Thymus (tissue), 11 donors: ENCODE data around the gene SHISAL1. TPM values are rescaled to one million over a fixed set of nuclear protein-coding genes. Genes with fewer than 3 reads are reported as not detected.

Source experiments
- DNase-seq, 9 donors: peaks; one replicate each; pipeline ENCODE4 v3.0.0-alpha.2; 2013; ENCODE audit warnings: low spot score in 9 of 9, low read depth in 6 of 9, missing footprints in 1 of 9
- H3K27ac ChIP-seq, 2 donors: one replicate each; pipeline ENCODE4 v1.5.1; 2013; ENCODE audit warnings: control low read depth in 1 of 2, low read depth in 1 of 2, low read length in 1 of 2, mild to moderate bottlenecking in 1 of 2, moderate library complexity in 1 of 2
- H3K27me3 ChIP-seq, 2 donors: one replicate each; pipeline ENCODE4 v1.5.1; 2013; ENCODE audit warnings: low read length in 1 of 2; ENCODE audit not compliant: control insufficient read depth in 2 of 2, insufficient read depth in 1 of 2
- H3K36me3 ChIP-seq, 2 donors: one replicate each; pipeline ENCODE4 v1.5.1; 2013; ENCODE audit warnings: low read length in 1 of 2, mild to moderate bottlenecking in 1 of 2, moderate library complexity in 1 of 2; ENCODE audit not compliant: control insufficient read depth in 2 of 2, insufficient read depth in 2 of 2
- H3K4me1 ChIP-seq, 2 donors: one replicate each; pipeline ENCODE4 v1.5.1; 2013; ENCODE audit warnings: low read length in 2 of 2; ENCODE audit not compliant: control insufficient read depth in 2 of 2, insufficient read depth in 2 of 2
- H3K4me3 ChIP-seq, 2 donors: one replicate each; pipeline ENCODE4 v1.5.1; 2013; ENCODE audit warnings: low read length in 2 of 2, control low read depth in 1 of 2, mild to moderate bottlenecking in 1 of 2
- H3K9me3 ChIP-seq, 2 donors: one replicate each; pipeline ENCODE4 v1.5.1; 2013; ENCODE audit warnings: low read length in 1 of 2, mild to moderate bottlenecking in 1 of 2; ENCODE audit not compliant: control insufficient read depth in 2 of 2, insufficient read depth in 1 of 2
- WGBS: extraction: QIAGEN DNeasy Blood & Tissue Kit; methylation state at CpG from one replicate; pipeline ENCODE4 v1.1.7; 2013; 5-methylcytosine and 5-hydroxymethylcytosine counted together
- polyA plus RNA-seq: library from polyadenylated mRNA; stranded (reverse); fragments of 200-250 nt; gene quantifications from one replicate; pipeline ENCODE4 v1.2.3, GENCODE V29; 2013
- total RNA-seq: library from RNA; stranded (reverse); fragments of 120-200 nt; gene quantifications from one replicate; pipeline ENCODE4 v1.2.4, GENCODE V29; 2013
- donor health status: healthy.

Gene SHISAL1
- total and polyA plus RNA-seq, 2 donors = 0.27 to 0.33 TPM

DNA sequence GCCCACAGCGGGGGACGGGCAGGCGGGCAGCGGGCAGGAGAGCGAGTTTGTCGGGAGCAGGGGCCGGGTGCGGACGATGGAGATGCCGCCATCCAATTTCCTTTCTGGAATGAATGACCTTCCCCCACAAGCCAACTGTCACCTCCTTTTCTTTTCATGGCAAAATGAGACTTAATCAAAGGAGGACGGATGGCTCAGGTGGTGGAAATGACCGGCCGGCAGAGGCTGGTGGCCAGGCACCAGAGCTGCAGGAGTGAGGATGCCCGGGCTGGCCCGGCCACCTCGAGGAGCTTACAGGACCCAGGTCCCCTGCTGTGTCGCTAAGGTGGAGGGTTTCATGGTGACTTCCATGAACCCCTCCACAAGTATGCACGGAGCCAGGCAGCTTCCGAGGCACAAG is 11.7 kb downstream of the SHISAL1 start:
- no peaks in the 10 kb centered on the region for H3K9me3 ChIP-seq
- H3K36me3 ChIP-seq = no peaks in the 10 kb centered on the region
- 84% methylated on average over 19 of the region's 19 CpGs for WGBS
- peaks cover 0 to 7% of the 10 kb centered on the region in 2 donors for H3K4me1 ChIP-seq
- no peak for DNase-seq
- peaks cover 0 to 5% of the 10 kb centered on the region in 2 donors for H3K27me3 ChIP-seq
- H3K27ac ChIP-seq = no peak overlapping the region
- no peak overlapping the region for H3K4me3 ChIP-seq

DNA sequence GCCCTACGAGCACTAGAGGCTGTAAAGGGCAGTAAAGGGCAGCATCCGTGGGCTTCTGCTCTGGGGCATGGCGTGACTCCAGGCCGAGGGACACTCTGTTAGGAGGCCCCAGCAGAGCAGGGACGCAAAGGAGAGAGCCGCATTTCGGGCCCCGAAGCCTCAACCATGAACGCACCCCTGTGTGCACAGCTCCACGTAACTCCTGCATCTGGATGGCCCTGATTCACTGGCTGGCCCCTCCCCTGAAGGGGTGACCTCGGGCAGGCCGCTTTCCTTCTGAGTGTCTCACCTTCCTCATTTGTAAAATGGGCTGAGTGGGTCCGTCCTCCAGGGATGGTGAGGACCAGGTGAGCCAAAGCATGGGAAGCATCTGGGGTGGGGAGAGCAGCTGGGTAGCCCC is 13.6 kb downstream of the SHISAL1 start:
- H3K4me3 ChIP-seq = no peak overlapping the region
- no peaks in the 10 kb centered on the region for H3K36me3 ChIP-seq
- no peaks in the 10 kb centered on the region for H3K4me1 ChIP-seq
- no peaks in the 10 kb centered on the region for H3K9me3 ChIP-seq
- H3K27ac ChIP-seq = no peak overlapping the region
- DNase-seq = no peak
- 93% methylated on average over 13 of the region's 13 CpGs for WGBS
- peaks cover 0 to 5% of the 10 kb centered on the region in 2 donors for H3K27me3 ChIP-seq

DNA sequence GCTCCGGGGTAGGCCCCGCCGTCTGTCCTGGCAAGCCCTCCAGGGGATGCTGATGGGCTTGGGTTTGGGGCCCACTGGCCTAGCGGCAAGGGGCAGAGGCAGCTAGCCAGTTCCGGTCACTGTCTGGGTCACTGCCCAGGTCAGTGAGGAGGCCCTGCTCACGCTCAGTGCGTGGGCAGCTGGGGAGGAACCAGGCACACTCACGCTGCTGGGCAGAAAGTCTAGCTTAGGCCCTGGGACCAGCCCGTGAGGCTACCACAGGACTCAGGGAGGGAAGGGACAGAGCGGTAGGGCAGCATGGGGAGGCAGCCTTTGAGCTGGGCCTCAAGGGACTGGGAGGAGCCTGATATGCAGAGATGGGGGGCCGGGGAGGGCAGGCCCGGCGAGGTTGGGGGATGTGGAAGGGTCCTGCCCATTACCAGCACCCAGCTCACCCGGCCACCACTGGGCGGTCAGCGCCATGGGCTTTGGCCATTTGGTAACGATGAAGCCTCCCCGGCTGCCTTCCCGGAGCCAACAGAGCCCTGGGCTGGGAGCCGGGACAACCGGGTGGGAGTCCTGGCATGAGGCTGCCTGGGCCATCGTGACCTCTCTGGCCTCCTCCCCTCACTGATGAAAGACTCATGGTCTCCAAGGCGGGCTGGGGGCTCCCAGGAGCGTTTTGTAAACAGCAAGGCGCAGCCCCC is 14.2 kb downstream of the SHISAL1 start:
- Histone ChIP-seq H3K36me3 (no peaks in the 10 kb centered on the region), H3K27me3 (peaks cover 0 to 5% of the 10 kb centered on the region in 2 donors), H3K27ac (no peak overlapping the region), H3K9me3 (no peaks in the 10 kb centered on the region), H3K4me3 (no peak overlapping the region), H3K4me1 (no peaks in the 10 kb centered on the region)
- WGBS = 95% methylated on average over 25 of the region's 25 CpGs
- no peak for DNase-seq

DNA sequence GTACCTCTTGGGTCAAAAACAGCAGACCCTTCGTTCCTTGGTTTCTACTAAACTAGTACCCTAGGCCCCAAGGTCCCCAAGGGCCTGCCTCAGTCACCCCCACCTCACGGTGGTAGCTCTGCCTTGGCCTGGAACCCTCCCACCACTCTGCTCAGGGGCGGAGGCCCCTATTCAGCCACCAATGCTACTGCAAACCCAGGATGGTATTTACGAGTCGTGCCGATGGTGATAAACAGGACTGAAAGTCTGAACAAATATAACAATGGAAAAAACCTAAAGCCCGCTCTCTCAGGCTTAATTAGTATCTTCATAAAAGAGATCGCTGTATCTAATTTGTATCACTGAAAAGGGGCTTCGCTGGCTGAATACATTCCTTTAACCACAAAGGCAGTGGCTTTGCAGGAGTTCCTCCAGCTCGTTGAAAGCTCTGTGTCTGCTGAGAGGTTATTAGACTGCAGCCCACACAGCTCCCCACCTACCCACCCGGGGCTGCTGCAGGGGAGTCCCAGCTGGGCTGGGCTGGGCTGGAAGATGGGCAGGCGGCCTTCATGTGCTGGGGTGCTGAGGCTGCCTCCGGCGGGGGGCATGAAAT is 15.2 kb downstream of the SHISAL1 start:
- H3K27ac ChIP-seq = no peak overlapping the region
- no peaks in the 10 kb centered on the region for H3K9me3 ChIP-seq
- DNase-seq = no peak
- H3K4me1 ChIP-seq = no peaks in the 10 kb centered on the region
- no peaks in the 10 kb centered on the region for H3K36me3 ChIP-seq
- peaks cover 0 to 5% of the 10 kb centered on the region in 2 donors for H3K27me3 ChIP-seq
- no peak overlapping the region for H3K4me3 ChIP-seq
- 86% methylated on average over 14 of the region's 14 CpGs for WGBS

GRCh38 chr22:44295406-44295805 is 17.3 kb downstream of the SHISAL1 start:
- WGBS = 88% methylated on average over 3 of the region's 3 CpGs

DNA sequence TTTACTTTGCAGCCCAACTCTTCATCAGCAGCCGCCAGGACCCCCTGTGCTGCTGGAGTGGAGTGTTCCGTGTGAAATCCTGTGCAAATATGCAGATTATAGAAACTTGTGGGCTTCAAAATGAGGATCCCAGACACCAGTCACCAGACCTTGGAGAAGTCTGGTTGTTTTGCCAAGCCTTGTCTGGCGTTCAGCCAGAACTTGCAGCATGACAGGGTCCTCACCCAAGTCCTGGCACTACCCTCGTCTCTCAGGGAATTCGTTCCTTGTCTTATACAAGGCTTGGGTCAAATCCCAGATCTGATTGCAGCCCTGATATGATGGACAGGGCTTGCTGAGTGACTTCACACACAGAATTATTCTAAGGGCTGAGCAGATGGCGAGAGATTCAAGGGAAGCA is 18.9 kb downstream of the SHISAL1 start:
- H3K9me3 ChIP-seq = no peaks in the 10 kb centered on the region
- H3K27me3 ChIP-seq = no peaks in the 10 kb centered on the region
- H3K27ac ChIP-seq = no peak overlapping the region
- 81% methylated on average over 6 of the region's 6 CpGs for WGBS
- H3K4me3 ChIP-seq = no peak overlapping the region
- no peaks in the 10 kb centered on the region for H3K36me3 ChIP-seq
- no peak for DNase-seq
- no peaks in the 10 kb centered on the region for H3K4me1 ChIP-seq

More at GRCh38 chr22:44295406-44295805, 17.3 kb downstream of the SHISAL1 start:
- Histone ChIP-seq H3K4me3 (no peak overlapping the region), H3K27ac (no peak overlapping the region), H3K36me3 (no peaks in the 10 kb centered on the region), H3K4me1 (no peaks in the 10 kb centered on the region), H3K27me3 (peaks cover 0 to 3% of the 10 kb centered on the region in 2 donors), H3K9me3 (no peaks in the 10 kb centered on the region)
- DNase-seq = no peak

DNA sequence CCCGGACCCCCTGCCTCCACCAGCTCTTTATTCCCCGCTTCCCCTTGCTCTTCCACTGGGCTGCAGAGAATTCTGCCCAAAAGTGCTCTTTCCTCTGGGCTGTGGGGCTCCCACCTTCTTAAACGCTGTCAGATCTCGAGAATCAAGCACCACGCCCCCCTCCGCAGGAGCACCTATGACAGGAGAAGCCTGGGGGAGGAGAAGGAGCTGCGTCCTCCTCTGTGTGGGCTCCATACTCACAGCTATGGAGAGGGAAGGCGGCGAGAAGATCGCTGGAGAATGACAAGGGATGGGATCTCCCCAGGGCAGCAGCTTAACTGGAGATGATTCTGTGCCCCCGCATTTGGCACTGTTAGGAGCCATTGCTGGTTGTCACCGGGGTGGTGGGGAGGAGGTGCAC is 19.7 kb downstream of the SHISAL1 start:
- Histone ChIP-seq H3K27ac (no peak overlapping the region), H3K9me3 (no peaks in the 10 kb centered on the region), H3K27me3 (no peaks in the 10 kb centered on the region), H3K4me1 (no peaks in the 10 kb centered on the region), H3K36me3 (no peaks in the 10 kb centered on the region), H3K4me3 (no peak overlapping the region)
- DNase-seq = no peak
- 92% methylated on average over 12 of the region's 12 CpGs for WGBS

DNA sequence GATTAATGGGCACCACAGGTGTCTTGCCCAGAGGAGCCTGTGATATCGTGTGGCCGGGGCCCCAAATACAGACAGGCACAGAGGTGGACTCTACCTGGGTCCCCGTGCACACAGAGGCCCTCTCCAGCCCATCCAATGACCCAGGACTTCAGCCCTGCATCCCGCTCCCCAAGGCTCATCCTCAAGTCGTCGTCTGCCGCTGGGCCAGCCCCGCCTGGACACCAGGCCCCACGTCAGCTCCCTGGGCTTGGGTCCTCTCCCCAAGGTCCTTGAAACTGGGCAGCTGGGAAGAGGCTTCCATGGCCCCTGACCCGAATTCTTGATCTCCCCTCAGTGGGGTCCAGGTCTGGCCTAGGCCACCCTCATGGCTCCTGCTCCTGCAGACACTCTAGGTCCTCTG is 20.2 kb downstream of the SHISAL1 start:
- Histone ChIP-seq H3K4me1 (no peaks in the 10 kb centered on the region), H3K27ac (no peak overlapping the region), H3K27me3 (no peaks in the 10 kb centered on the region), H3K4me3 (no peak overlapping the region), H3K36me3 (no peaks in the 10 kb centered on the region), H3K9me3 (no peaks in the 10 kb centered on the region)
- no peak for DNase-seq
- 92% methylated on average over 10 of the region's 10 CpGs for whole genome bisulfite sequencing

DNA sequence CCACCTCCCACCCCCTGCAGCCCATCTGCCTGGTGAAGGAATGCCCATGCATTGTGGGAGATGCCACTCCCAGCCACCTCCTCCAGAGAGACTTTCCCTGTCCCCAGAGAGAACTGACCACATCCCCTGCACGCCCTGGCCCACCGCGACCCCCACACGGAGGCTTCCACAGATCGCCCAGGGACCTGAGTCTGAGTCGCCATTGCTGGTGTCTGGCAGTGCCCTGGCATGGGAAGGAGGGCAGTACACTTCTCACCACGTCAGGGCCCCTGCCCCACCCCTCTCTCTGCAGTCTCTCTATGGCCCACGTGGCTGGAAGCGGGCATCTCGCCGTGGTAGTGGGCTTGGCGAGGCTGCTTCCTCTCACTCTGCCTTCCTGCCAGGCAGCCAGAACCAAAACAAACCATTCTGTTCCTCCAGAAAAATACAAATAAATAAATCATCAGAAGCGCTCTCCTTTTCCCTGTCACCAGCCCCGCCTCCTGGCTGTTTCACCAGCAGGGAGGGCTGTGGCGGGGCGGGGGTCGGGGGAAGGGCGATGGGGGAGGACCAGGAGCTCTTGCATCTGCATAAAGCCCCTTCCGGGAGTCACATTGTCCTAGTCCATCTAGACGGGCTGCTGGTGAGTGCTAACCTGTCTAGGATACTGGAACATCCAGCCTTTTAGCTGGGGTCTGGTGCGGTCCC is 20.9 kb downstream of the SHISAL1 start:
- Histone ChIP-seq H3K27ac (no peak overlapping the region), H3K27me3 (no peaks in the 10 kb centered on the region), H3K4me1 (no peaks in the 10 kb centered on the region), H3K4me3 (no peak overlapping the region), H3K36me3 (no peaks in the 10 kb centered on the region), H3K9me3 (no peaks in the 10 kb centered on the region)
- DNase-seq = no peak
- WGBS = 58% methylated on average over 21 of the region's 21 CpGs
